ENCODE data around the gene C9orf85.
A peak's percentile ranks its signal among the peaks of the same experiment; 100 is the strongest.

The C9orf85 gene

DNA sequence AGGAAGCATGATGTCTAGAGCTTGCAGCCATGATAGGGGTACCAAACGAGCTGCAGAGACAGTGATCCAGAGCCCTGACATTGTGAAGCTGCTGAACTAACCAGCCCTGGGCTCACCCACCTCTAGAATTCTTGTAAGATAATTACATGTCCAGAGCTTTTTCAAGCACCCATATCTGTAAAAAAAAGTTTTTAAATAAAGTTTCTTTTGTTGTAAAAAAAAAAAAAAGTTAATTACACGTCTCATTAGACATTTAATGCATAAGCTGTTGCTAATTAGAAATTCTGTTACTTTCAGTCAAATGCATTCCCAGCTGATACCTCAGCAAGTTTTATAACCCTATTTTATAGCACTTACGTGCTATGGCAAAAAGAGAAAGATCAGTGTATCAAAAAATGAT lies 65.6 kb downstream of the C9orf85 start:
- Mint-ChIP-seq H3K4me1 (peaks cover 13% of the 10 kb centered on the region), H3K36me3 (ENCODE audit: low read depth) (peaks cover 11% of the 10 kb centered on the region), H3K9me3 (no peaks in the 10 kb centered on the region), H3K27ac (no peak overlapping the region), H3K27me3 (ENCODE audit: low read depth) (no peaks in the 10 kb centered on the region), H3K4me3 (no peak overlapping the region)
- no peak for TF ChIP-seq CTCF (IDR thresholded peaks at IDR 0.05; ENCODE audit: unreplicated experiment in 3 of 3)

DNA sequence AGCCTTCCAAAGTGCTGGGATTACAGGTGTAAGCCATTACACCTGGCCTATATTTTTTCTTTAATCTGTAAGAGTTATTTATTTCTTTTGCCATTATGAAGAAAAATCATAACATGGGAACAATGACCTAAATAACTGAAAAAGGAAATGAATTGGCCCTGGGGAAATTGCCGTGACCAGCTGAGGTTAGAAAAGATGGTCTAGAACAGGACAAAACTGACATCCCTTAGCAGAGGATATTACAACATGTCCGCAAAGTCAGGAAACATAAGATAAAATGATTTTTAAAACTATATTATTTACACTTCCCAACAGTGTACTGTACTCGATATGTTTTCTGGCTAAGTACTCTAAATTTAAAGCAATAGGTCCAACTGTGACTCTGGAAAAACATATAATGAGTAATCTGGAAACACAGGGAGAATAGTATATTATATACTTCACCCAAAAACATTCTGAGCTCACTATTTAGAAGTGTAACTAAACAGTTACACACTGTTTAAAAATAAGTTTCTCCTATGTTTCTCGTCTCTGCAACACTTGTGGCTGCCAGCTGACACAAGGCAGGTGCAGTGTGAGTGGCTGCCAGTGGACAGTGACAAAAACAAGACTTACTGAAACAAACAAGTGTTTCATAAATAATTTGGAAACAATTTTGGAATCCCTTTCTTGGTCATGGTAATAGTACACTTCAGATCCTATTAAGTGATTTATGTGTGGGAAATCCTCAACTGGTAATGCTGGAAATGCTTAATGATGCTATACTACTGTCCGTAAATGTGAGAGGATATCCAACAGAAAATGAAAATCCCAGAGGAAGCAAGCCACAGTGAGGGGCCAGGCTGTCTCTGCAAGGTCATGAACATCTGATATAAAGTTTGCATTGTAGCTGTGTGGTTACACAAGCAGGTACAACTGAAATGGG lies 69.1 kb downstream of the C9orf85 start:
- H3K4me1 Mint-ChIP-seq: peaks cover 39% of the 10 kb centered on the region
- TF ChIP-seq CTCF (IDR thresholded peaks at IDR 0.05; ENCODE audit: unreplicated experiment in 3 of 3): no peak
- peaks cover 21% of the 10 kb centered on the region for H3K36me3 Mint-ChIP-seq (ENCODE audit: low read depth)
- H3K4me3 Mint-ChIP-seq: peak overlapping the region in 1 of 3 experiments; percentile 44
- H3K27ac Mint-ChIP-seq: peak overlapping the region; percentile 46 to 73 (median 64)
- no peaks in the 10 kb centered on the region for H3K9me3 Mint-ChIP-seq
- no peaks in the 10 kb centered on the region for H3K27me3 Mint-ChIP-seq (ENCODE audit: low read depth)

DNA sequence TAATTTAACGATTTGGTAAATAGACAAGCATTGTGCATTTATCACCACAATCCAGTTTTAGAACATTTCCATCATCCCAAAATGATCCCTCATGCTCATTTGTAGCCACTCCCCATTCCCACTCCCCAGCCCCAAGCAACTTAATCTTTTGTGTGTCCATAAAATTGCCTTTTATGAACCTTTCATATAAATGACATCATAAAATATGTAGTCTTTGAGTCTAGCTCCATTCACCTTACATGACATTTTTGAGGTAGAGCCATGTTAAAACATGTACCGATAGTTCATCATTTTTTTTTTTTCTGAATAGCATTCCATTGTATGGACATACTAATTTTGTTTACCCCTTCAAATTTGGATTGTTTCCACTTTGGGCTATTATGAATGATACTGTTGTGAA lies 70.5 kb downstream of the C9orf85 start:
- H3K27me3 Mint-ChIP-seq (ENCODE audit: low read depth): no peaks in the 10 kb centered on the region
- no peak for TF ChIP-seq CTCF (IDR thresholded peaks at IDR 0.05; ENCODE audit: unreplicated experiment in 3 of 3)
- peaks cover 21% of the 10 kb centered on the region for H3K36me3 Mint-ChIP-seq (ENCODE audit: low read depth)
- H3K27ac Mint-ChIP-seq: no peak overlapping the region
- no peaks in the 10 kb centered on the region for H3K9me3 Mint-ChIP-seq
- peaks cover 39% of the 10 kb centered on the region for H3K4me1 Mint-ChIP-seq
- no peak overlapping the region for H3K4me3 Mint-ChIP-seq

- H3K4me3 Mint-ChIP-seq: peak overlapping the region in 1 of 3 experiments; percentile 67
- no peak for TF ChIP-seq CTCF (IDR thresholded peaks at IDR 0.05; ENCODE audit: unreplicated experiment in 3 of 3)
- H3K9me3 Mint-ChIP-seq: no peaks in the 10 kb centered on the region
- no peaks in the 10 kb centered on the region for H3K27me3 Mint-ChIP-seq (ENCODE audit: low read depth)
- peak overlapping the region in 2 of 3 experiments; percentile 8 to 18 for H3K27ac Mint-ChIP-seq
- peaks cover 39% of the 10 kb centered on the region for H3K4me1 Mint-ChIP-seq
- H3K36me3 Mint-ChIP-seq (ENCODE audit: low read depth): peaks cover 21% of the 10 kb centered on the region
Measured at GRCh38 chr9:71984403-71984802, 73.0 kb downstream of the C9orf85 start.

DNA sequence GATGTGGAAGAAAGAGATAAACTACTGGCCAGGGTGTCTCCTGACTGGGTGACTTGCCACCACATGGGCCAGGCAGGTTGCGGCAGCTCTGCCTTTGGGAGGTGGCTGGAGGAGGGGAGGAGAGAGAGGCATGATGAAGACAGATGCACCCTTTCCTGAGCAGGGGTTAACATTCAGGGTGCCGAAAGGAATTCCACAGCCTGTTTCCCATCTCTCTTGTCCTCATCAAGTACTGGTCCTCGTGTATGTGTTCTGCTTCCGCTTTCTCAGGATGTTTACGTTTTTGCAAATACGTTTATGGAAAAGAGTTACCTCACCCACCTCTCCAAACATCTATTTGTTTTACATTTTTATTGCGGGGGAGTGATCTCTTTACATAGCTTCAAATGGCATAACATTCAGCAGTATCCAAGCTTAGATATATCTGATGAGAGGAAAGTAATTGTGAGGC lies 73.4 kb downstream of the C9orf85 start:
- H3K27me3 Mint-ChIP-seq (ENCODE audit: low read depth): no peaks in the 10 kb centered on the region
- H3K36me3 Mint-ChIP-seq (ENCODE audit: low read depth): peaks cover 21% of the 10 kb centered on the region
- H3K4me1 Mint-ChIP-seq: peaks cover 39% of the 10 kb centered on the region
- H3K9me3 Mint-ChIP-seq: no peaks in the 10 kb centered on the region
- peak overlapping the region in 1 of 3 experiments; percentile 67 for H3K4me3 Mint-ChIP-seq
- no peak for TF ChIP-seq CTCF (IDR thresholded peaks at IDR 0.05; ENCODE audit: unreplicated experiment in 3 of 3)
- peak overlapping the region; percentile 8 to 30 (median 18) for H3K27ac Mint-ChIP-seq
